IPS-NIHi11 (cell line): ENCODE data around the gene APC2.

Experiments
- DNase-seq: peaks from one replicate; pipeline ENCODE4 v3.0.0; 2012; ENCODE audit warnings: mixed read lengths, low spot score

Gene APC2

DNA sequence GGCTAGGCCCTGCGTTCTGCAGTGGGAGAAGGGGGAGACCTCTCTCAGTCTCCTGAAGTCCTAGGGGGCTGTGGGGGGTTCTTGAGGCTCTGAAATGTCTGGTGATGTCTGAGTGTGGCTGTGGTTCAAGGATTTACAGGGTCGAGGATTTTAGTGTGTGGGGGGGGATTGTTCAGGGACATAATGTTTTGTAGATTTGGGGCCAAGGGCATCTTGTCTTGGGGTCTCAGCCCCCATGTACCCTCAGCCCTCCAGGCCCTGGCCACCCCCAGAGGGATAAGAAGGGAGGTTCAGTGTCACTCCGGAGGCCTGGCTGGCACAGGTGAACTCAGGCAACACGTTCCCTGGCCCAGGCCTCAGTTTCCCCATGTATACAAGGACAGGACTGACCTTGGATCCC, 2.4 kb upstream of the APC2 start:
- DNase-seq = no peak

- no peak for DNase-seq
These were observed 2.0 kb upstream of the APC2 start for GRCh38 chr19:1447944-1448343.

- no peak for DNase-seq
These were observed 1.1 kb downstream of the APC2 start for GRCh38 chr19:1450735-1451731.

- DNase-seq = no peak
These were observed 2.2 kb downstream of the APC2 start for GRCh38 chr19:1451916-1452801.

DNA sequence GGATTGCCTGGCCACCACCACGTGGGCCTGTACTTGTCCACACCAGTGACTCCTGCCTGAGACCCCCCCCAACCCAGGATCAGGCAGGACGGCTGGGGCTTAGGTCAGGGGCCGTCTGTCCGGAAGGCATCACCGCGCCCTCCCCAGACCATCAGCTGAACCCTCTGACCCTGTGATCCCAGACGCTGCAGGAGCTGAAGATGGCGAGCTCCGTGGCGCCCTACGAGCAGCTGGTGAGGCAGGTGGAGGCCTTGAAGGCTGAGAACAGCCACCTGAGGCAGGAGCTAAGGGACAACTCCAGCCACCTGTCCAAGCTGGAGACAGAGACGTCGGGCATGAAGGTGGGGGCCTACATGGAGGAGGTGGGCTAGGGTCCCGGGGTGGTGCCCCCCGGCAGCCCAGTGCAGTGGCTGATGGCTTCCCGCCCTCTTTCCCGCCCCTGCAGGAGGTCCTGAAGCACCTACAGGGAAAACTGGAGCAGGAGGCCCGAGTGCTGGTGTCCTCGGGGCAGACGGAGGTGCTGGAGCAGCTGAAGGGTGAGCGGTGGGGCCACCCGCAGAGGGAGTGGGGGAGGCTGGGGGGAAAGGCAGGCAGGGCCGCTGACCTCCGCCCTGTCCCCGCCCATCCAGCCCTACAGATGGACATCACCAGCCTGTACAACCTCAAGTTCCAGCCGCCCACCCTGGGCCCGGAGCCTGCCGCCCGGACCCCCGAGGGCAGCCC, 3.0 kb downstream of the APC2 start:
- DNase-seq = no peak

- no peak for DNase-seq
These were observed 3.8 kb downstream of the APC2 start for GRCh38 chr19:1453525-1454364.

- no peak for DNase-seq
These were observed 5.0 kb downstream of the APC2 start for GRCh38 chr19:1455002-1455335.

GRCh38 chr19:1455336-1456120, 5.6 kb downstream of the APC2 start:
- DNase-seq = peak; percentile 93

GRCh38 chr19:1456121-1456900, 6.4 kb downstream of the APC2 start:
- no peak for DNase-seq

DNA sequence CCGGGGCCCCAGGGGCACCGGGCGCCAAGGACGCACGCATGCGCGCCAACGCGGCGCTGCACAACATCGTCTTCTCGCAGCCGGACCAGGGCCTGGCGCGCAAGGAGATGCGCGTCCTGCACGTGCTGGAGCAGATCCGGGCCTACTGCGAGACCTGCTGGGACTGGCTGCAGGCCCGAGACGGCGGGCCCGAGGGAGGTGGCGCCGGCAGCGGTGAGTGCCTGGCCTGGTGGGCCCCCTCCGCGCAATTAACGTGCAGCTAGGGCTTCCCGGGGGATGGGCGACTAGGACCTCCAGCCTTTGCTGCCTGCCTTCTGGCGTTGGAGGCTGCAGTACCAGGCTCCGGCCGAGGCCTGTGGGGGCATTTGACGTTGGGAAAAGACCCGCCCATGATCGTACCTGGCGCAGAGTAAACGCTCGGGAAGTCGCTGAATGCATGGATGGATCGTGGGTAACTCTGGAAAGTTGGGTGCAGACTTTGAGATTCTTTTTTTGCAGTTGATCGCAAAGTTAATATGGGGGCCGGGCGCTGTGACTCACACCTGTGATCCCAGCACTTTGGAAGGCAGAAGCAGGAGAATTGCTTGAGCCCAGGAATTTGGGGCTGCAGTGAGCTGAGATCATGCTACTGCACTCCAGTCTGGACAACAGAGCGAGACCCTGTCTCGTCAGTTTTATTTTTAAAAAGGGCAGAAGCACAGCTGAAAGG, 7.3 kb downstream of the APC2 start:
- peak; percentile 60 for DNase-seq

DNA sequence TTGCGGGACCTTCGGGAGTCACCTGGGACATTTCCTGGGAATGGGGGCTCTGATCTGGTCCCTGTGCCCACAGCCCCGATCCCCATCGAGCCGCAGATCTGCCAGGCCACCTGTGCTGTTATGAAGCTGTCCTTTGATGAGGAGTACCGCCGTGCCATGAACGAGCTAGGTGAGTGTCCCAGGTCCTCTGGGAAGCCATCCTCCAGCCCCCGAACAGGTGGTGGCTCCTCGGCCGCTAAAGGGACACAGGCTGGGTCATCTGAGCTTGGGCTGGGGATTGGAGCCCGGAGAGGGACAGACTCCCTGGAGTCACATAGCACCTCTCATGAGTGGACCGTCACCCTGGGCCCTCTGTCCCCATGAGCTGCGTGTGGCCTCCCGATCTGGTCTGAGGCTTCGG, 8.0 kb downstream of the APC2 start:
- no peak for DNase-seq

GRCh38 chr19:1459479-1459878, 9.6 kb downstream of the APC2 start:
- DNase-seq = no peak

DNA sequence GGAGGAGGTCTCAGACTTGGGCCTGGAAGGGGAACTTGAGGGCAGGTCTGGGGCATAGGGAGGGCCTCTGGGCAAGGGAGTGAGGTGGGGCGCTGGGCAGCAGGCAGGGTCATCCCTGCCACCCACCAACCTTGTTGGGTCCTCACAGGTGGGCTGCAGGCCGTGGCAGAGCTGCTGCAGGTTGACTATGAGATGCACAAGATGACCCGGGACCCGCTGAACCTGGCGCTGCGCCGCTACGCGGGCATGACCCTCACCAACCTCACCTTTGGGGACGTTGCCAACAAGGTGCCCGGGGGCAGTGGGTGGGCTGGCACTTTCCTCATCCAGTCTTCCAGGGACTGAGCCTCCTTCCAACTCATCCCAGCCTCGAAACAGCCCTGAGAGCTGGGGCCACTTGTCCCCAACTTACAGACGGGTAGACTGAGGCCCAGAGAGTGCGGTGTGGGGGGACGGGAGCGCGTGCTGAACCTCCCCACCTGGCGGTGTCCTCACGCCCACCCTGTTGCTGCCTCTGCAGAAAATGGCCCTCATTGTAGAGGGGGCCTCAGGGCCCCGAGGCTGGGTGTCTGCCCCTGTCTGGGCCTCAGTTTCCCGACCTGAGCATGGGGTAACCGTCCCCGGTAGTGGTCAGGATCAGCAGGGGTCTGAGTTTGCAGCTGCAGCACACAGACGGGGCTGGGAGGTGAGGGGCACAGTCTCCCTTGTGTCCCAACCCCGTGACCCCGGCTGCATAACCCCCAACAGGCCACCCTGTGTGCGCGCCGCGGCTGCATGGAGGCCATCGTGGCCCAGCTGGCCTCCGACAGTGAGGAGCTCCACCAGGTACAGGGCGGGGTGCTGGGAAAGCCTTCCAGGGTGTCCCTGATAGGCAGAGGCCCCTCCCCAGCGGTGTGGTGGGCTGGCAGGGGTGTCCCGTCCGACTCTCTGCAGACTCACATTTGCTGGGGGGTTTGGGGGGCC, 10.4 kb downstream of the APC2 start:
- no peak for DNase-seq

DNA sequence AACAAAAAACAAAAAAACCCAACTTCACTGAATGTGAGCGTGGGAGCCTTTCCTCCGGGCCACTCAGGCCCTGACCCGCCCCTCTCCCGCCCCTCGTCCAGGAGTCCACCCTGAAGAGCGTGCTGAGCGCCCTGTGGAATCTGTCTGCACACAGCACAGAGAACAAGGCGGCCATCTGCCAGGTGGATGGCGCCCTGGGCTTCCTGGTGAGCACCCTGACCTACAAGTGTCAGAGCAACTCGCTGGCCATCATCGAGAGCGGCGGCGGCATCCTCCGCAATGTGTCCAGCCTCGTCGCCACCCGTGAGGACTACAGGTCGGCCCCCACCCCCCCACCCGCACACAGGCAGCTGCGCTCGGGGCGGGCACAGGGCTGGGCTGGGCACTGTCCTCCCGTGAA, 11.9 kb downstream of the APC2 start:
- DNase-seq = no peak

- DNase-seq = peak; percentile 78
These were observed 15.5 kb downstream of the APC2 start for GRCh38 chr19:1465191-1466016.

GRCh38 chr19:1466018-1466460, 16.1 kb downstream of the APC2 start:
- no peak for DNase-seq
